OCI-LY1 (cell line): ENCODE measurements around the gene ADM2.
"Not testable (repeated sequence)": the region's sequence is repeated elsewhere in the genome, so short reads cannot be mapped to it uniquely, and the experiment has no call there.

Experiments used
- H2AFZ ChIP-seq: fragments of 200-600 bp; sonication (generic), shearing (Covaris generic); 2 replicates; pipeline ENCODE4 v1.6.0; 2014; ENCODE audit warnings: antibody characterized with exemption, mild to moderate bottlenecking, low read length
- H3F3A ChIP-seq: fragments of 200-600 bp; sonication (generic), shearing (Covaris generic); 2 replicates; pipeline ENCODE4 v1.6.0; 2014; ENCODE audit warnings: mild to moderate bottlenecking, antibody characterized with exemption, low read length, moderate library complexity; ENCODE audit not compliant: insufficient read depth
- H3K27ac ChIP-seq: fragments of 200-600 bp; sonication (generic); 2 replicates; pipeline ENCODE4 v1.5.1; 2014; ENCODE audit warnings: low read length, mixed run types, mild to moderate bottlenecking, low read depth; ENCODE audit not compliant: poor library complexity, severe bottlenecking
- H3K27me3 ChIP-seq: fragments of 200-600 bp; sonication (generic); 2 replicates; pipeline ENCODE4 v1.6.0; 2014; ENCODE audit warnings: antibody characterized with exemption, mild to moderate bottlenecking, low read length, moderate library complexity; ENCODE audit not compliant: insufficient read depth
- H3K36me3 ChIP-seq: fragments of 200-600 bp; sonication (generic); 2 replicates; pipeline ENCODE4 v1.6.1; 2014; ENCODE audit warnings: mild to moderate bottlenecking, antibody characterized with exemption, low read length, moderate library complexity, mixed read lengths; ENCODE audit not compliant: insufficient read depth
- H3K4me1 ChIP-seq: fragments of 200-600 bp; sonication (generic); 2 replicates; pipeline ENCODE4 v1.5.1; 2014; ENCODE audit warnings: mild to moderate bottlenecking, low read length, moderate library complexity; ENCODE audit not compliant: insufficient read depth, severe bottlenecking
- H3K4me2 ChIP-seq: fragments of 200-600 bp; sonication (generic), shearing (Covaris generic); 2 replicates; pipeline ENCODE4 v1.6.1; 2014; ENCODE audit warnings: low read length
- H3K4me3 ChIP-seq: fragments of 200-600 bp; sonication (generic); 2 replicates; pipeline ENCODE4 v1.5.1; 2014; ENCODE audit warnings: low read length, low read depth, mild to moderate bottlenecking, mixed read lengths; ENCODE audit not compliant: poor library complexity, severe bottlenecking
- H3K79me2 ChIP-seq: fragments of 200-600 bp; shearing (Covaris generic); 2 replicates; pipeline ENCODE4 v1.6.1; 2016; ENCODE audit warnings: mixed run types, low read length, mixed read lengths; ENCODE audit not compliant: insufficient read depth
- H3K9ac ChIP-seq: fragments of 200-600 bp; sonication (generic), shearing (Covaris generic); 2 replicates; pipeline ENCODE4 v1.6.1; 2014; ENCODE audit warnings: mild to moderate bottlenecking, low read length, mixed read lengths
- H3K9me2 ChIP-seq: fragments of 200-600 bp; sonication (generic), shearing (Covaris generic); 2 replicates; pipeline ENCODE4 v1.6.1; 2014; ENCODE audit warnings: low read depth, mild to moderate bottlenecking, low read length, mixed read lengths
- H3K9me3 ChIP-seq: fragments of 200-600 bp; shearing (Covaris generic); 2 replicates; pipeline ENCODE4 v1.6.1; 2014; ENCODE audit warnings: low read length, mixed read lengths
- H4K20me1 ChIP-seq: fragments of 200-600 bp; sonication (generic), shearing (Covaris generic); 2 replicates; pipeline ENCODE4 v1.6.0; 2016; ENCODE audit warnings: mild to moderate bottlenecking, low read length; ENCODE audit not compliant: insufficient read depth
- CTCF ChIP-seq: fragments of 200-600 bp; sonication (generic), shearing (Covaris generic); IDR thresholded peaks from 2 replicates; pipeline ENCODE4 v1.5.1; 2017; ENCODE audit warnings: mild to moderate bottlenecking, antibody characterized with exemption, low read length, moderate library complexity, mixed read lengths
- EZH2 ChIP-seq: fragments of 200-600 bp; sonication (generic), shearing (Covaris generic); IDR thresholded peaks from 2 replicates; pipeline ENCODE4 v1.8.0; 2017; ENCODE audit warnings: borderline replicate concordance, mixed run types, mild to moderate bottlenecking, antibody characterized with exemption, low read length, moderate library complexity, mixed read lengths

ADM2 gene

GRCh38 chr22:50517495-50518260, 36.3 kb downstream of the ADM2 start:
- H3K4me2 ChIP-seq, result no peak overlapping the region
- no peaks in the 10 kb centered on the region for H3F3A ChIP-seq
- no peaks in the 10 kb centered on the region for H3K9me3 ChIP-seq
- H3K9me2 ChIP-seq, result no peaks in the 10 kb centered on the region
- H4K20me1 ChIP-seq, result no peaks in the 10 kb centered on the region
- no peak overlapping the region for H2AFZ ChIP-seq
- H3K4me3 ChIP-seq, result no peak overlapping the region
- H3K27me3 ChIP-seq, result no peaks in the 10 kb centered on the region
- no peaks in the 10 kb centered on the region for H3K4me1 ChIP-seq
- H3K9ac ChIP-seq, result no peak overlapping the region
- no peak for TF ChIP-seq CTCF
- TF ChIP-seq EZH2, result no peak
- peaks cover 25% of the 10 kb centered on the region for H3K79me2 ChIP-seq
- peaks cover 81% of the 10 kb centered on the region for H3K36me3 ChIP-seq
- H3K27ac ChIP-seq, result no peak overlapping the region

DNA sequence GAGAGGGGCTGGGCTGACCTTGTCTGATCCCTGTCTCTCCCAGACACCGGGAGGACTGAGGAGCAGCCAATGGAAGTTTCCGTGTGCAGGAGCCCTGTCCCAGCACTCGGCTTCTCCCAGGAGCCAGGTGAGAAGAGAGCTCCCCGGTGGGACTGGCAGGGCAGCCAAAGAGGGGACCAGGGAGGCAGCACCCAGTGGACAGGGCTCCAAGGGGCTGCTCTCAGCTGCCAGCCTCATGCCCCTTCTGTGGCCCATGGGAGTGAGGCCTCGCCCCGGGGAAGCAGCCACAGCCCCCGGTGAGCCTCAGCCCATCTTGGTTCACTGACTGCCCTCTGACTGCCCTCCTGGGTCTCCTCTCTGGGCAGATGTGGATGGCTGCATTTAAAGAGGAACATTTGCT, 37.3 kb downstream of the ADM2 start:
- no peak for TF ChIP-seq CTCF
- TF ChIP-seq EZH2, result no peak
- no peaks in the 10 kb centered on the region for H3K27me3 ChIP-seq
- H3F3A ChIP-seq, result no peaks in the 10 kb centered on the region
- peaks cover 83% of the 10 kb centered on the region for H3K36me3 ChIP-seq
- H3K9me3 ChIP-seq, result no peaks in the 10 kb centered on the region
- H3K27ac ChIP-seq, result no peak overlapping the region
- peaks cover 4% of the 10 kb centered on the region for H3K4me1 ChIP-seq
- no peak overlapping the region for H2AFZ ChIP-seq
- no peaks in the 10 kb centered on the region for H3K9me2 ChIP-seq
- H3K4me2 ChIP-seq, result no peak overlapping the region
- no peak overlapping the region for H3K4me3 ChIP-seq
- peaks cover 15% of the 10 kb centered on the region for H3K79me2 ChIP-seq
- H4K20me1 ChIP-seq, result no peaks in the 10 kb centered on the region
- no peak overlapping the region for H3K9ac ChIP-seq

GRCh38 chr22:50519151-50519550, 37.8 kb downstream of the ADM2 start:
- Histone ChIP-seq H3K9ac (no peak overlapping the region), H3K4me1 (peaks cover 9% of the 10 kb centered on the region), H3K36me3 (peaks cover 87% of the 10 kb centered on the region), H3K4me3 (no peak overlapping the region), H2AFZ (no peak overlapping the region), H4K20me1 (no peaks in the 10 kb centered on the region), H3K27ac (no peak overlapping the region), H3K4me2 (no peak overlapping the region), H3K27me3 (no peaks in the 10 kb centered on the region), H3K9me2 (no peaks in the 10 kb centered on the region), H3F3A (no peaks in the 10 kb centered on the region), H3K79me2 (peaks cover 10% of the 10 kb centered on the region), H3K9me3 (no peaks in the 10 kb centered on the region)
- TF ChIP-seq CTCF, result no peak
- TF ChIP-seq EZH2, result no peak

DNA sequence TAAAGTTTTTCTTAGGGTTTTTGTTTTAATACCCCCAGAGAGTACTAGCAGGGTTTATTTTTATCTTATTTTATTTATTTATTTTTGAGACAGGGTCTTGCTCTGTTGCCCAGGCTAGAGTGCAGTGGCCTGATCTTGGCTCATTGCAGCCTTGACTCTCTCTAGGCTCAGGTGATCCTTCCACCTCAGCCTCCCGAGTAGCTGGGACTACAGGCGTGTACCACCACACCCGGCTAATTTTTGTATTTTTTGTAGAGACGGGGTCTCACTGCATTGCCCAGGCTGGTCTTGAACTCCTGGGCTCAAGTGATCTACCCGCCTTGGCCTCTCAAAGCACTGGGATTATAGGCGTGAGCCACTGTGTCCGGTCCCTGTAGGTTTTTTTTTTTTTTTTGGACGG, 38.8 kb downstream of the ADM2 start:
- H3F3A ChIP-seq, H3K4me3 ChIP-seq, H2AFZ ChIP-seq, H3K9me2 ChIP-seq, H3K27ac ChIP-seq, H3K4me2 ChIP-seq, H3K9me3 ChIP-seq, H3K27me3 ChIP-seq, H4K20me1 ChIP-seq, H3K9ac ChIP-seq, H3K79me2 ChIP-seq: not testable (repeated sequence)
- H3K4me1 ChIP-seq, result peaks cover 18% of the 10 kb centered on the region
- peaks cover 85% of the 10 kb centered on the region for H3K36me3 ChIP-seq
